Sigmoid colon (tissue), 4 donors: ENCODE results near the gene TP53BP2.

ENCODE experiments used
- CTCF ChIP-seq, 4 experiments: fragments of 450-650 bp in 3 of 4; fragments of 200-600 bp in 1 of 4; IDR thresholded peaks; one replicate each; pipeline ENCODE4 v1.5.1; 2016 to 2019; ENCODE audit warnings: antibody characterized with exemption in 4 of 4, mild to moderate bottlenecking in 3 of 4, moderate library complexity in 2 of 4
- POLR2A ChIP-seq, 2 donors: fragments of 450-650 bp; IDR thresholded peaks; one replicate each; pipeline ENCODE4 v1.6.1; 2016; ENCODE audit warnings: antibody characterized with exemption in 2 of 2, mild to moderate bottlenecking in 2 of 2, moderate library complexity in 2 of 2
- POLR2AphosphoS5 ChIP-seq, 4 donors: sonication (generic); formaldehyde crosslinking; IDR thresholded peaks; one replicate each; pipeline ENCODE4 v1.6.1; 2017; ENCODE audit warnings: antibody characterized with exemption in 4 of 4

GRCh38 chr1:223763251-223763650 lies 82.5 kb downstream of the TP53BP2 start:
- no peak for TF ChIP-seq POLR2A (IDR thresholded peaks at IDR 0.05)
- no peak for TF ChIP-seq CTCF (IDR thresholded peaks at IDR 0.05)
- no peak for TF ChIP-seq POLR2AphosphoS5 (IDR thresholded peaks at IDR 0.05)
